ENCODE data around the gene DHX32. TPM values are rescaled to one million over a fixed set of nuclear protein-coding genes. Genes with fewer than 3 reads are reported as not detected.

The DHX32 gene
- total and polyA plus RNA-seq, 2 donors (not counting 1 experiment from before 2014, with no cell fraction given): 5.2 to 12.4 TPM

DNA sequence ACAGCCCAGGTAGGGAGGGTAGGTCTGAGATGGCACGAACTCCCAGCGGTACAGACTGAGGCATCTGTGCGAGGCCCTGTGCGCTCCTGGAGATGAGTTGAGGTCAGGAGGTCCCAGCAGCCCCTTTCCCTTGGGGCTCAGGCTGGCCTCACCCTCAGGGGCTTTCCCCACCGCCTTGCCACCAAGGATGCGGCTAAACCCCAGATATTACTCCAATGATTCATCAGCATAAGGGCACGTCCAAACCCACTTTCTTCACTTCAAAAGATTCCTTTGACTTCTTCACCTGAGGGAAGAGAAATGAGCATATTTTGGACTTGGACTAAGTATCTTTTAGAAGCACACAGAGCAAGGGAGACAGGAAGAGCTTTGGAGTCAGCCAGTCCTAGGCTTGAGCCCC lies 78.4 kb downstream of the DHX32 start:
- peaks cover 4 to 47% of the 10 kb centered on the region in 2 experiments for H3K36me3 ChIP-seq (replicated peaks in 1 of 2; ENCODE audit: control extremely low read depth in 1 of 2, control insufficient read depth in 1 of 2, extremely low read depth in 1 of 2, insufficient read depth in 2 of 2, low read length in 1 of 2)
- no peak overlapping the region for H3K27ac ChIP-seq (ENCODE audit: low read length in 2 of 2)
- H3K4me3 Mint-ChIP-seq: no peak overlapping the region
- POLR2A ChIA-PET: no interaction called here
- no peaks in the 10 kb centered on the region for H3K9me3 Mint-ChIP-seq (ENCODE audit: insufficient read depth)
- DNase-seq: no peak
- no peak overlapping the region for H3K9ac ChIP-seq (ENCODE audit: low read length)
- TF ChIP-seq, protein P1, sequence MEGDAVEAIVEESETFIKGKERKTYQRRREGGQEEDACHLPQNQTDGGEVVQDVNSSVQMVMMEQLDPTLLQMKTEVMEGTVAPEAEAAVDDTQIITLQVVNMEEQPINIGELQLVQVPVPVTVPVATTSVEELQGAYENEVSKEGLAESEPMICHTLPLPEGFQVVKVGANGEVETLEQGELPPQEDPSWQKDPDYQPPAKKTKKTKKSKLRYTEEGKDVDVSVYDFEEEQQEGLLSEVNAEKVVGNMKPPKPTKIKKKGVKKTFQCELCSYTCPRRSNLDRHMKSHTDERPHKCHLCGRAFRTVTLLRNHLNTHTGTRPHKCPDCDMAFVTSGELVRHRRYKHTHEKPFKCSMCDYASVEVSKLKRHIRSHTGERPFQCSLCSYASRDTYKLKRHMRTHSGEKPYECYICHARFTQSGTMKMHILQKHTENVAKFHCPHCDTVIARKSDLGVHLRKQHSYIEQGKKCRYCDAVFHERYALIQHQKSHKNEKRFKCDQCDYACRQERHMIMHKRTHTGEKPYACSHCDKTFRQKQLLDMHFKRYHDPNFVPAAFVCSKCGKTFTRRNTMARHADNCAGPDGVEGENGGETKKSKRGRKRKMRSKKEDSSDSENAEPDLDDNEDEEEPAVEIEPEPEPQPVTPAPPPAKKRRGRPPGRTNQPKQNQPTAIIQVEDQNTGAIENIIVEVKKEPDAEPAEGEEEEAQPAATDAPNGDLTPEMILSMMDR (IDR thresholded peaks at IDR 0.05): no peak
- TF ChIP-seq EZH2 (IDR thresholded peaks at IDR 0.05; ENCODE audit: borderline replicate concordance, insufficient read depth, low read depth, low read length, poor library complexity, severe bottlenecking): no peak
- intact Hi-C loops (cut with micrococcal nuclease): no loop called here
- no peak overlapping the region for H2AFZ ChIP-seq (ENCODE audit: insufficient read depth, low read depth, low read length, poor library complexity, severe bottlenecking)
- 90% methylated on average over 4 of the region's 7 CpGs for WGBS (ENCODE audit: insufficient coverage)
- H3K4me2 ChIP-seq (replicated peaks; ENCODE audit: low read depth, low read length, poor library complexity, severe bottlenecking): no peak overlapping the region
- no peak overlapping the region for H3K27ac Mint-ChIP-seq
- H4K20me1 ChIP-seq (ENCODE audit: control insufficient read depth, insufficient read depth, low read length, poor library complexity, severe bottlenecking): no peaks in the 10 kb centered on the region
- ATAC-seq (ENCODE audit: low read depth): no peak
- CTCF ChIA-PET: no interaction called here
- no peaks in the 10 kb centered on the region for H3K9me3 ChIP-seq (ENCODE audit: control extremely low read depth in 1 of 3, control insufficient read depth in 2 of 3, insufficient read depth in 1 of 3, low read length in 2 of 3)
- no peaks in the 10 kb centered on the region for H3K27me3 Mint-ChIP-seq
- no peak overlapping the region for H3K4me3 ChIP-seq (ENCODE audit: control extremely low read depth in 1 of 5, extremely low read depth in 1 of 5, insufficient read depth in 1 of 5, low read depth in 2 of 5, low read length in 4 of 5)
- H3K79me2 ChIP-seq (ENCODE audit: control insufficient read depth, insufficient read depth, low read length): no peaks in the 10 kb centered on the region
- H3K4me1 ChIP-seq (ENCODE audit: control insufficient read depth in 2 of 2, insufficient read depth in 2 of 2, low read length in 2 of 2): no peaks in the 10 kb centered on the region
- H3K4me1 Mint-ChIP-seq: no peaks in the 10 kb centered on the region
- H3K27me3 ChIP-seq (replicated peaks in 1 of 4; ENCODE audit: control extremely low read depth in 1 of 4, control insufficient read depth in 3 of 4, insufficient read depth in 4 of 4, low read length in 3 of 4): no peaks in the 10 kb centered on the region

DNA sequence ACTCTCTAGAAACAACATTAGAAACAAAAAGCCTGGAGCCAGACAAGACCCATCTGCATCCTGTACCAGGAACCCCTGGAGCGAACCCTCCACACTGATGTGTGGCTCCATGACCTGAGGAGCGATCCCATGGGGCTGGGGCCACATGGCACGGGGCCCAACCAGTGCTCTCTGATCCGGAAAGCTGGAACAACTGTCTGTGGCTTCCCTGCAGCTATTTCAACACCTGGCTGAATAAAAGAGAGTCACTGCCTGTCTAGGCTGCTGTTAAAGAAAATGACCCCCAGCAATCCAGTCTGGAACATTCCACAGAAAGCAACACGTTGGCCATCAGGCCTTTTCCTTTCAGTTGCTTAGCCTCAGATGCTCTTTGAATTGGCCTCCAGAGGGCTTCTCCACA lies 79.0 kb downstream of the DHX32 start:
- intact Hi-C loops (cut with micrococcal nuclease): no loop called here
- Mint-ChIP-seq H3K27me3 (no peaks in the 10 kb centered on the region), H3K4me3 (no peak overlapping the region), H3K9me3 (ENCODE audit: insufficient read depth) (no peaks in the 10 kb centered on the region), H3K4me1 (no peaks in the 10 kb centered on the region), H3K27ac (no peak overlapping the region)
- Histone ChIP-seq H3K4me1 (ENCODE audit: control insufficient read depth in 2 of 2, insufficient read depth in 2 of 2, low read length in 2 of 2) (no peaks in the 10 kb centered on the region), H3K36me3 (replicated peaks in 1 of 2; ENCODE audit: control extremely low read depth in 1 of 2, control insufficient read depth in 1 of 2, extremely low read depth in 1 of 2, insufficient read depth in 2 of 2, low read length in 1 of 2) (peaks cover 2 to 44% of the 10 kb centered on the region in 2 experiments), H2AFZ (ENCODE audit: insufficient read depth, low read depth, low read length, poor library complexity, severe bottlenecking) (no peak overlapping the region), H4K20me1 (ENCODE audit: control insufficient read depth, insufficient read depth, low read length, poor library complexity, severe bottlenecking) (no peaks in the 10 kb centered on the region), H3K79me2 (ENCODE audit: control insufficient read depth, insufficient read depth, low read length) (no peaks in the 10 kb centered on the region), H3K9ac (ENCODE audit: low read length) (no peak overlapping the region), H3K27ac (ENCODE audit: low read length in 2 of 2) (no peak overlapping the region), H3K4me3 (ENCODE audit: control extremely low read depth in 1 of 5, extremely low read depth in 1 of 5, insufficient read depth in 1 of 5, low read depth in 2 of 5, low read length in 4 of 5) (no peak overlapping the region), H3K9me3 (ENCODE audit: control extremely low read depth in 1 of 3, control insufficient read depth in 2 of 3, insufficient read depth in 1 of 3, low read length in 2 of 3) (no peaks in the 10 kb centered on the region), H3K4me2 (replicated peaks; ENCODE audit: low read depth, low read length, poor library complexity, severe bottlenecking) (no peak overlapping the region), H3K27me3 (replicated peaks in 1 of 4; ENCODE audit: control extremely low read depth in 1 of 4, control insufficient read depth in 3 of 4, insufficient read depth in 4 of 4, low read length in 3 of 4) (no peaks in the 10 kb centered on the region)
- WGBS (ENCODE audit: insufficient coverage): 97% methylated on average over 5 of the region's 5 CpGs
- TF ChIP-seq EZH2 (IDR thresholded peaks at IDR 0.05; ENCODE audit: borderline replicate concordance, insufficient read depth, low read depth, low read length, poor library complexity, severe bottlenecking): no peak
- TF ChIP-seq, protein P1 (IDR thresholded peaks at IDR 0.05): no peak
- POLR2A ChIA-PET: no interaction called here
- ATAC-seq (ENCODE audit: low read depth): no peak
- CTCF ChIA-PET: no interaction called here
- no peak for DNase-seq
